ENCODE measurements around the gene DLL1. TPM values are rescaled to one million over a fixed set of nuclear protein-coding genes. Genes with fewer than 3 reads are reported as not detected.
"Not testable (repeated sequence)": the region's sequence is repeated elsewhere in the genome, so short reads cannot be mapped to it uniquely, and the experiment has no call there.

DLL1 gene
- total RNA-seq, 1 donor from 2014 or later: 59.8 TPM

- Mint-ChIP-seq H3K4me1 (peaks cover 42% of the 10 kb centered on the region), H3K36me3 (ENCODE audit: low read depth) (no peaks in the 10 kb centered on the region), H3K4me3 (peak overlapping the region; percentile 21), H3K27me3 (ENCODE audit: low read depth) (peaks cover 5% of the 10 kb centered on the region), H3K9me3 (no peaks in the 10 kb centered on the region), H3K27ac (ENCODE audit: unreplicated experiment) (peak overlapping the region; percentile 81)
- DNase-seq (ENCODE audit: low read depth, low spot score): no peak
- no peak for TF ChIP-seq CTCF (conservative IDR thresholded peaks at IDR 0.05)
These were observed 24.6 kb downstream of the DLL1 start for GRCh38 chr6:170266061-170266825.

- H3K36me3 Mint-ChIP-seq (ENCODE audit: low read depth): no peaks in the 10 kb centered on the region
- peak overlapping the region; percentile 81 for H3K27ac Mint-ChIP-seq (ENCODE audit: unreplicated experiment)
- no peak for TF ChIP-seq CTCF (conservative IDR thresholded peaks at IDR 0.05)
- H3K4me3 Mint-ChIP-seq: peak overlapping the region; percentile 21
- DNase-seq (ENCODE audit: low read depth, low spot score): no peak
- peaks cover 5% of the 10 kb centered on the region for H3K27me3 Mint-ChIP-seq (ENCODE audit: low read depth)
- H3K4me1 Mint-ChIP-seq: peaks cover 42% of the 10 kb centered on the region
- H3K9me3 Mint-ChIP-seq: no peaks in the 10 kb centered on the region
These were observed 25.2 kb downstream of the DLL1 start for GRCh38 chr6:170265655-170266054.

- H3K4me1 Mint-ChIP-seq: peaks cover 35% of the 10 kb centered on the region
- H3K4me3 Mint-ChIP-seq; DNase-seq (ENCODE audit: low read depth, low spot score); H3K36me3 Mint-ChIP-seq (ENCODE audit: low read depth); H3K27me3 Mint-ChIP-seq (ENCODE audit: low read depth); H3K27ac Mint-ChIP-seq (ENCODE audit: unreplicated experiment); H3K9me3 Mint-ChIP-seq: not testable (repeated sequence)
These were observed 26.2 kb downstream of the DLL1 start for GRCh38 chr6:170264644-170265043.

- no peaks in the 10 kb centered on the region for H3K9me3 Mint-ChIP-seq
- H3K27ac Mint-ChIP-seq (ENCODE audit: unreplicated experiment): no peak overlapping the region
- DNase-seq (ENCODE audit: low read depth, low spot score): no peak
- H3K36me3 Mint-ChIP-seq (ENCODE audit: low read depth): no peaks in the 10 kb centered on the region
- H3K27me3 Mint-ChIP-seq (ENCODE audit: low read depth): peaks cover 2% of the 10 kb centered on the region
- no peak for TF ChIP-seq CTCF (conservative IDR thresholded peaks at IDR 0.05)
- H3K4me3 Mint-ChIP-seq: no peak overlapping the region
- peaks cover 30% of the 10 kb centered on the region for H3K4me1 Mint-ChIP-seq
These were observed 26.8 kb downstream of the DLL1 start for GRCh38 chr6:170264086-170264485.

- Mint-ChIP-seq H3K4me3 (no peak overlapping the region), H3K4me1 (peaks cover 30% of the 10 kb centered on the region), H3K36me3 (ENCODE audit: low read depth) (no peaks in the 10 kb centered on the region), H3K27ac (ENCODE audit: unreplicated experiment) (no peak overlapping the region), H3K9me3 (no peaks in the 10 kb centered on the region), H3K27me3 (ENCODE audit: low read depth) (peaks cover 2% of the 10 kb centered on the region)
- no peak for TF ChIP-seq CTCF (conservative IDR thresholded peaks at IDR 0.05)
- DNase-seq (ENCODE audit: low read depth, low spot score): no peak
These were observed 27.5 kb downstream of the DLL1 start for GRCh38 chr6:170263410-170263809.

GRCh38 chr6:170262489-170263088, 28.3 kb downstream of the DLL1 start:
- H3K27ac Mint-ChIP-seq (ENCODE audit: unreplicated experiment): no peak overlapping the region
- DNase-seq (ENCODE audit: low read depth, low spot score): no peak
- no peak for TF ChIP-seq CTCF (conservative IDR thresholded peaks at IDR 0.05)
- peaks cover 2% of the 10 kb centered on the region for H3K27me3 Mint-ChIP-seq (ENCODE audit: low read depth)
- H3K4me1 Mint-ChIP-seq: peaks cover 25% of the 10 kb centered on the region
- no peaks in the 10 kb centered on the region for H3K36me3 Mint-ChIP-seq (ENCODE audit: low read depth)
- no peak overlapping the region for H3K4me3 Mint-ChIP-seq
- no peaks in the 10 kb centered on the region for H3K9me3 Mint-ChIP-seq

Data from neural crest cell (in vitro differentiated cells).